SW480 (cell line): Measurements from ENCODE around the gene MAPRE2.
"Not testable (repeated sequence)": the region's sequence is repeated elsewhere in the genome, so short reads cannot be mapped to it uniquely, and the experiment has no call there.

Experiments
- DNase-seq: peaks from one replicate; pipeline ENCODE4 v3.0.0-alpha.2; 2016; ENCODE audit warnings: low spot score

The MAPRE2 gene

GRCh38 chr18:35122586-35123224 is 81.5 kb downstream of the MAPRE2 start:
- DNase-seq = no peak

GRCh38 chr18:35123811-35124210 is 82.6 kb downstream of the MAPRE2 start:
- DNase-seq = no peak

GRCh38 chr18:35127201-35127600 is 86.0 kb downstream of the MAPRE2 start:
- no peak for DNase-seq

- no peak for DNase-seq
Observed at GRCh38 chr18:35128675-35129074, 87.5 kb downstream of the MAPRE2 start.

- DNase-seq = no peak
Observed at GRCh38 chr18:35130236-35130635, 89.0 kb downstream of the MAPRE2 start.

- no peak for DNase-seq
Observed at GRCh38 chr18:35131387-35132020, 90.3 kb downstream of the MAPRE2 start.

GRCh38 chr18:35132021-35132902 is 91.0 kb downstream of the MAPRE2 start:
- DNase-seq = no peak

- no peak for DNase-seq
Observed at GRCh38 chr18:35134190-35134730, 93.0 kb downstream of the MAPRE2 start.

- DNase-seq = no peak
Observed at GRCh38 chr18:35134791-35135531, 93.7 kb downstream of the MAPRE2 start.

- DNase-seq = no peak
Observed at GRCh38 chr18:35136248-35136647, 95.0 kb downstream of the MAPRE2 start.

- no peak for DNase-seq
Observed at GRCh38 chr18:35136885-35137284, 95.7 kb downstream of the MAPRE2 start.

- DNase-seq = no peak
Observed at GRCh38 chr18:35137632-35138031, 96.4 kb downstream of the MAPRE2 start.

- DNase-seq = no peak
Observed at GRCh38 chr18:35138773-35139172, 97.6 kb downstream of the MAPRE2 start.

- DNase-seq = no peak
Observed at GRCh38 chr18:35139517-35139916, 98.3 kb downstream of the MAPRE2 start.

GRCh38 chr18:35141077-35141476 is 99.9 kb downstream of the MAPRE2 start:
- no peak for DNase-seq

- no peak for DNase-seq
Observed at GRCh38 chr18:35141567-35142274, 100.5 kb downstream of the MAPRE2 start.

GRCh38 chr18:35142275-35142615 is 101.0 kb downstream of the MAPRE2 start:
- no peak for DNase-seq

GRCh38 chr18:35143622-35144596 is 102.7 kb downstream of the MAPRE2 start:
- DNase-seq = peak; percentile 31

GRCh38 chr18:35144698-35145097 is 103.5 kb downstream of the MAPRE2 start:
- no peak for DNase-seq

GRCh38 chr18:35150195-35150594 is 109.0 kb downstream of the MAPRE2 start:
- not testable (repeated sequence) for DNase-seq
